Right ventricle myocardium inferior (tissue), 1 donor: ENCODE measurements around the gene ZC3H4. TPM values are rescaled to one million over a fixed set of nuclear protein-coding genes. Genes with fewer than 3 reads are reported as not detected.

Experiments
- ATAC-seq: fragments of 200-7000 bp; cut with Tn5 transposase; one replicate; pipeline ENCODE4 v1.9.1; 2020; ENCODE audit warnings: mild to moderate bottlenecking, moderate library complexity
- DNase-seq: peaks from one replicate; pipeline ENCODE4 v3.0.0; 2021; ENCODE audit errors: missing footprints
- intact Hi-C: fragments of 100-400 bp; cut with DNase I; formaldehyde crosslinking; loops from one replicate; pipeline ENCODE4 v1.11.0; 2022
- total RNA-seq: library from RNA; stranded (reverse); fragmentation: NEBNext Ultra II Directional; extraction: Animal tissue kit (Norgen Biotek cat#: 25700); gene quantifications from one replicate; pipeline ENCODE4 v1.2.1, GENCODE V29; 2021
- donor health status: DM: no; HTN: yes; CAD: no; lungs with severe emphysema.

ZC3H4 gene
- total RNA-seq, 1 donor from 2014 or later = 20.5 TPM

- no peak for DNase-seq
- no peak for ATAC-seq
- intact Hi-C loops = loop anchor here (5.0 kb wide), 1 partner anchor 88 kb away; no protein-coding TSS in a partner anchor
Observed at GRCh38 chr19:47039239-47039874, 74.2 kb downstream of the ZC3H4 start.

GRCh38 chr19:47037766-47038165 is 75.8 kb downstream of the ZC3H4 start:
- no peak for ATAC-seq
- intact Hi-C loops = loop anchor here (5.0 kb wide), 1 partner anchor 90 kb away; no protein-coding TSS in a partner anchor
- no peak for DNase-seq

- DNase-seq (no peak), ATAC-seq (peak; percentile 45)
Observed at GRCh38 chr19:47036097-47036651, 77.4 kb downstream of the ZC3H4 start.

DNA sequence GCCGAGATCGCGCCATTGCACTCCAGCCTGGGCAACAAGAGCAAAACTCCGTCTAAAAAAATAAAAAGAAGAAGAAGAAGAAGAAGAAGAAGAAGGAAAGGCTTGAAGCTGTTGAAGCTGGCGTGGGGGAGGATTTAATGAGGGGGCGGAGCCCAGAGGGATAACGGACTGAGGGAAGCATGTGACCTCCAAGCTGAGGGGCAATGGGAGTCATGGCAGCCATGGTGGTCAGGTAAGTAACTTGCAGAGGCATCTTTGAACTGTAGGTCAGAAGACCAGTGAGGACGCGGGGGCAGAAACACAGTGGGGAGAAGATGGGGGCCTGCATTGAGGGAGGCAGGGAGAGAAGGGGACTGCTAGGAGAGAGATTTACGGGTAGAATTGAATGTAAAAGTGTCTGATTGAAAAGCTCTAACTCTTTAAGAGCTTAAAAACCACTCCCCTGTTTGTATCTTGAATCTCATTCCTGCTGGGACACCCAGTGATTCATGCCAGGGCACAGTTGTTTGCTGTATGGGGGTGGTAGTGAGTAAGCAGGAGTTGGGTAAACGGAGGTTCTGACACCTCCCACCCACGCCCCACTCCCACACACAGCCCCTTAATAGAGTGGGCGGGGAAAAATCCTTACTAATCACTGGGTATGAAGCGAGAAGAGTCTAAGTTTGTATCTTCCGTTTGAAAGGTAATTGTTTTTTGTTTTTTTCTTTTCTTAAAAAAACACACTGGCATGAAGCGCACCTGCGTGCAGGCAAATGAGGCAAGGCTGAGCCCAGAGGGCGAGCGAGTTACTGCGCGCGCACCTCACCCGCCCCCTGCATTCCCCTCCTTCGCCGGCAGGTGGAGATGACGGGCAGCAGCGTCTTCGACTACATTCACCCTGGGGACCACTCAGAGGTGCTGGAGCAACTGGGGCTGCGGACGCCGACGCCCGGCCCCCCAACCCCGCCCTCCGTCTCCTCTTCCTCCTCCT is 78.2 kb downstream of the ZC3H4 start:
- ATAC-seq (peak; percentile 89), DNase-seq (peak; percentile 93)
- intact Hi-C loops = loop anchor here (5.0 kb wide), 1 partner anchor 92 kb away; no protein-coding TSS in a partner anchor

More at GRCh38 chr19:47036097-47036651, 77.4 kb downstream of the ZC3H4 start:
- intact Hi-C loops = loop anchor here (5.0 kb wide), 1 partner anchor 91 kb away; no protein-coding TSS in a partner anchor

DNA sequence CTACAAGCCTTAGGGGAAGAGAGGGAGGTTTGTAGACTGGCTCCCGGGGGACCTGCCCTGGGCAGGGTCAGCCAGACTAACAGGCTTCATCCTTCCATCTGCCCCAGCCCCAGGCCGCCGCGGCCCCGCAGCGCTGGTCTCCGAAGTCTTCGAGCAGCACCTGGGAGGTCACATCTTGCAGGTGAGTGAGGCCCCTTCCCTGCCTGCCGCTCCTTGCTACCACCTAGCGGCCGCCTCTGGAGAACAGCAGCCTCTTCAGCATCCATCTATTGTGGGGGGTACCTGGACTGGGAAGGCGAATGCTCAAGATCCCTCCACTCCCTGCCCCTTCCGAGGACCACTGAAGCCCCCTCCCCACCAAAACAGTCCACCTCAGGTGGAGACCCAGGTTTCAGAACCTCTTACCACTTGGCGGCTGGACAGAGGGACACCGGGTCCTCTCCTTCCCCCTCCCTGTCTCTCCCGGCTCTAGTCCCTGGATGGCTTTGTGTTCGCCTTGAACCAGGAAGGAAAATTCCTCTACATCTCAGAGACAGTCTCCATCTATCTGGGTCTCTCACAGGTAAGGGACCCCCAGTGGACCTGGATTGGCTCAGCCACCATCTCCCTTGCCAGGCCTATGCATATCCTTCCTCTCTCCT is 81.3 kb downstream of the ZC3H4 start:
- DNase-seq (no peak), ATAC-seq (no peak)
- intact Hi-C loops = no loop called here

- DNase-seq (no peak), ATAC-seq (no peak)
- intact Hi-C loops = no loop called here
Observed at GRCh38 chr19:47028195-47028601, 85.4 kb downstream of the ZC3H4 start.

- no peak for ATAC-seq
- DNase-seq = no peak
- intact Hi-C loops = no loop called here
Observed at GRCh38 chr19:47027586-47028088, 85.9 kb downstream of the ZC3H4 start.

GRCh38 chr19:47026889-47027288 is 86.7 kb downstream of the ZC3H4 start:
- no peak for ATAC-seq
- DNase-seq = no peak
- intact Hi-C loops = no loop called here

DNA sequence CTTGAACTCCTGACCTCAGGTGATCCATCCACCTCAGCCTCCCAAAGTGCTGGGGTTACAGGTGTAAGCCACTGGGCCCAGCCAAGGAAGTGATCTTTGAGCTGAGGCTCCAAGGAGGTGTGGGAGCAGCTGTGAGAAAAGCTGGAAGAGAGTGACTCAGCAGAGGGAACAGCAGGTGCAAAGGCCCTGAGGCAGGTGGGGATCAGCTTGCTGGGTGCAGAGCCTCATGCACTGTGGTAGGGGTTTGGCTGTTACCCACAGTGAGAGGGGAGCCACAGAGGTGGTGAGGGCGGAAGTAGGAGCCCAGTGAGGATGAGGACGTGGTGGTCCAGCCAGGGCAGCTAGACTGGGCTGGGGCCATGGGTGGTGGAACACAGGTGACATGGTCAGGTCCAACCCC is 87.4 kb downstream of the ZC3H4 start:
- DNase-seq = no peak
- intact Hi-C loops = no loop called here
- no peak for ATAC-seq

- intact Hi-C loops = no loop called here
Observed at GRCh38 chr19:47024502-47024901, 89.1 kb downstream of the ZC3H4 start.

GRCh38 chr19:47023448-47023794 is 90.2 kb downstream of the ZC3H4 start:
- intact Hi-C loops = no loop called here
- ATAC-seq (no peak), DNase-seq (no peak)

More at GRCh38 chr19:47024502-47024901, 89.1 kb downstream of the ZC3H4 start:
- ATAC-seq (no peak), DNase-seq (no peak)

- intact Hi-C loops = no loop called here
- DNase-seq (no peak), ATAC-seq (no peak)
Observed at GRCh38 chr19:47022541-47023447, 90.8 kb downstream of the ZC3H4 start.

DNA sequence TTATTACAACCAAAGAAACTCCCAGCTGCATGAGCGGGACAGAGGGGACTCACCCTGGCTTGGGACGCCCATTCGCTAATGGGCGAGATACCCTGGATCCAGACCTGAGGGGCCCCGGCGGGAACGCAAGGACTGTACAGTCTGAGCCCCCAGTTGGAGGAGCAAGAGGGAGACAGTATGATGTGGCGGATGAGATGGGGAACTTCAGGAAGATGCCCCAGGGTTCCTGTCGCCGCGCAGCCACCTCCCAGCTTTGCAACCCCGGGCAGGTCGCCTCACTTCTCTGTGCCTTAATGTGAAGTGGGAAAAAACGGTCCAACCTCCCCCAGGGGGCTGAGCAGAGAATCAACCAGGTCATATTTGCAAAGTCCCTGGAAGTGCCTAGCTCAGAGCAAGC is 91.4 kb downstream of the ZC3H4 start:
- intact Hi-C loops = no loop called here
- ATAC-seq (no peak), DNase-seq (no peak)

GRCh38 chr19:47021536-47022139 is 91.9 kb downstream of the ZC3H4 start:
- no peak for ATAC-seq
- intact Hi-C loops = no loop called here

DNA sequence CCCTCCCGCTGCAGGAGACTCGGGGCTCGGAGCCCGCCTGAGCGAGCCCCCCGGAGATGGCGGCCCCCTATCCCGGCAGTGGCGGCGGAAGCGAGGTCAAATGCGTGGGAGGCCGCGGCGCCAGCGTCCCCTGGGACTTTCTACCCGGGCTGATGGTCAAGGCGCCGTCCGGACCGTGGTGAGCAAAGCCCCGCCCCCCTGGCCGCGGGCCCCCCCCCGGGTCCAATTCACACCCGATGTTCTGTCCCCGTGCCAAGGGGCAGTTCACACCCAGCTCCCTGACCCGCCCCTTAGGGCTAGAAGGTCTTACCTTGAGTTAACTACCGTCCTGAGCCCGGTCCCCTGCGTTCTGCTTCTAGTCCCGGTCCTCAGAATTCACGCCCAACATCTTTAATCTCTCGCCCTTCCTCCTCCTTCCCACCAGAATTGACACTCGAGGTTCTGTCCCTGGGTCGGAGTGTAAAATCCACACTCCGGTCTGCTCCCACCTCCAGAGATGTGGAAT is 92.5 kb downstream of the ZC3H4 start:
- intact Hi-C loops = no loop called here
- peak; percentile 24 for ATAC-seq
- DNase-seq = no peak

More at GRCh38 chr19:47021536-47022139, 91.9 kb downstream of the ZC3H4 start:
- no peak for DNase-seq

DNA sequence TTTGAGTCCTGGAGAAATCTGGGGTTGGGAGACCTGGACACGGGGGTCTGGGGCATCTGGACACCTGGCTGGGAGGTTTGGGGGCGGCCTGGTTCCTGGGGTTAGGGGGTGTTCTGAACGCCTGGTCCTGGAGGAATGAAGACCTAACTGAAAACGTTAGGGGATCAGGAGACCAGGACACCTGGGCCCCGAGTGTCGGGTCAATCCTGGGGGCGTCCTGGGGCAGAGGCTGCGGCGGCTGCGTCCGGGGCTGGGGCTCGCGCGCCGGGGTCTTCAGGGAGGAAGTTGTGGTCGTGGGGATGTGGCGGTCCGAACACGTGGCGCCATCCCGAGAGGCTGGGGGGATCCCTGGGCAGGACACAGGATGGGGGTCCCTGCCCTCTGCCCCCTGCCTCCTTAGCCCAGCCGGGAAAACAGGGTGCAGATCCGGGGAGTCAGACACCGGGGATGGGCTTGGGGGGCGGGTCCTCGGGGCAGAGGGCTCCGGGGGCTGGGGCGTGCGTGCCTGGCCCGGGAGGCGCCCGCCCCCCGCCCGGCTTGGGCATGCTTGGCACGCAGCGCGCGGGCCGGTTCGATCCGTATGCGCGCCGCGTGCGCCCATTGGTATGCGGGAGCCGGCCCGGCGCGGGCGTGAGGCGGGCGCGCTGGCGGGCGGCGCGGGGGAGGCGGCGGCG is 93.3 kb downstream of the ZC3H4 start:
- DNase-seq (no peak), ATAC-seq (no peak)
- intact Hi-C loops = no loop called here
